ENCODE measurements around the gene KRTAP10-5. TPM values are rescaled to one million over a fixed set of nuclear protein-coding genes. Genes with fewer than 3 reads are reported as not detected.

The KRTAP10-5 gene
- total and polyA plus RNA-seq, 9 of the 15 experiments (the other 6 are each of a cell fraction or from before 2014, with no cell fraction given), result not detected

DNA sequence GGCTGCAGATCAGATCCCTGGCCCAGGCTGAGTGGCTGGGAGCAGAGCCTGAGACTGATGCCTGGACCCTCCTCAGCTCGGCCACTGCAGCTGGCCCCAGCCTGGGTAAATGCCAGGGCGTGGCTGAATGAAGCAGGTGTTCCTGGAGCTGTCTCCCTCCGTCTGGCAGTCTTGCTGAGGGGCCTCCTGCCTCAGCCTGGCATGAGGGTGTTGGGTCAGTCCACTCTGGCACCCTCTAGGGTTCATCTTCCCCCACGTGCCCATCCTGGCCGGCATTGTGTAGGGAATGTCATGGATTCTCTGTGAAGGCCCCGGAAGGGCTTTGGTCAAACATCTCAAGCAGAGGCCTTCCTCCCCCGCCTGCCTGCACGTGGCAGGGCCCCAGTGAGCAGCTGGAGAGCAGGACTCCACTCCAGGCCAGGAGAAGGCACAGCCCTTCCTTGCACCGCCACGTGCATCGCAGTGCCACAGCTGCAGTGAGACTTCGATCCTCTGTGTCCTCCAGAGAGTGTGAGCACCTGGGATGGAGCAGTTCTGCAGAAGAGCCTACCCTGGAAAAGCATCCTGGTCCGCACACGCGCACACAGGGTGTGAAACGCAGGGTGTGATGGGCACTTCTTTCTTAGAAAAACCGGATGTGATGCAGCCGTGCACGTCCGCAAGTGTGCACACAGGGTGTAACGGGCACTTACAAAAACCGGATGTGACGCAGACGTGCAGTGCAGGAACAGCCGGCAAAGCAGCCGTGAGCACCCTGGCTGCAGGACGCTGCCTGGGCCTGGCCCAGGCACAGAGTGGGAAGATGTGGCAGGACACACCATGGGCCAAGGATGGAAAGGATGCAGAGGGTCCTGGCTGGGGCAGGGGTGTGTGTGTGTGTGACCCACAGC is 11.5 kb downstream of the KRTAP10-5 start (continued):
- no peak for TF ChIP-seq PRMT5 (CRISPR knock-in tag; IDR thresholded peaks at IDR 0.05)
- TF ChIP-seq USF2 (CRISPR knock-in tag; IDR thresholded peaks at IDR 0.05), result 0 out of 2 replicates have a peak, but pooled peaks have one; percentile 21
- TF ChIP-seq CREM (IDR thresholded peaks at IDR 0.05; ENCODE audit: low read depth), result peak; percentile 89
- peak; percentile 50; the same call in 1 of the 2 replicates for TF ChIP-seq CREB1 (IDR thresholded peaks at IDR 0.05)
- TF ChIP-seq CREB1 (CRISPR knock-in tag; IDR thresholded peaks at IDR 0.05), result peak; percentile 89
- TF ChIP-seq NRF1 (conservative IDR thresholded peaks at IDR 0.05 in 1 of 2, IDR thresholded peaks at IDR 0.05 in 1 of 2), result peak; percentile 34 to 49; a peak in 2 of 4 replicates
- no peak for TF ChIP-seq ZNF551 (CRISPR knock-in tag; IDR thresholded peaks at IDR 0.05)
- TF ChIP-seq, protein P1, sequence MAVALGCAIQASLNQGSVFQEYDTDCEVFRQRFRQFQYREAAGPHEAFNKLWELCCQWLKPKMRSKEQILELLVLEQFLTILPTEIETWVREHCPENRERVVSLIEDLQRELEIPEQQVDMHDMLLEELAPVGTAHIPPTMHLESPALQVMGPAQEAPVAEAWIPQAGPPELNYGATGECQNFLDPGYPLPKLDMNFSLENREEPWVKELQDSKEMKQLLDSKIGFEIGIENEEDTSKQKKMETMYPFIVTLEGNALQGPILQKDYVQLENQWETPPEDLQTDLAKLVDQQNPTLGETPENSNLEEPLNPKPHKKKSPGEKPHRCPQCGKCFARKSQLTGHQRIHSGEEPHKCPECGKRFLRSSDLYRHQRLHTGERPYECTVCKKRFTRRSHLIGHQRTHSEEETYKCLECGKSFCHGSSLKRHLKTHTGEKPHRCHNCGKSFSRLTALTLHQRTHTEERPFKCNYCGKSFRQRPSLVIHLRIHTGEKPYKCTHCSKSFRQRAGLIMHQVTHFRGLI (CRISPR knock-in tag; IDR thresholded peaks at IDR 0.05), result no peak
- TF ChIP-seq BRD4 (IDR thresholded peaks at IDR 0.05), result no peak
- peak; percentile 86 for TF ChIP-seq GABPA (tag; conservative IDR thresholded peaks at IDR 0.05; ENCODE audit: low read depth)
- TF ChIP-seq, protein P2, sequence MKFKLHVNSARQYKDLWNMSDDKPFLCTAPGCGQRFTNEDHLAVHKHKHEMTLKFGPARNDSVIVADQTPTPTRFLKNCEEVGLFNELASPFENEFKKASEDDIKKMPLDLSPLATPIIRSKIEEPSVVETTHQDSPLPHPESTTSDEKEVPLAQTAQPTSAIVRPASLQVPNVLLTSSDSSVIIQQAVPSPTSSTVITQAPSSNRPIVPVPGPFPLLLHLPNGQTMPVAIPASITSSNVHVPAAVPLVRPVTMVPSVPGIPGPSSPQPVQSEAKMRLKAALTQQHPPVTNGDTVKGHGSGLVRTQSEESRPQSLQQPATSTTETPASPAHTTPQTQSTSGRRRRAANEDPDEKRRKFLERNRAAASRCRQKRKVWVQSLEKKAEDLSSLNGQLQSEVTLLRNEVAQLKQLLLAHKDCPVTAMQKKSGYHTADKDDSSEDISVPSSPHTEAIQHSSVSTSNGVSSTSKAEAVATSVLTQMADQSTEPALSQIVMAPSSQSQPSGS (CRISPR knock-in tag; IDR thresholded peaks at IDR 0.05), result no peak
- peak; percentile 35; the same call in 1 of the 2 replicates for TF ChIP-seq ATF7 (IDR thresholded peaks at IDR 0.05)
- 0 out of 2 replicates have a peak, but pooled peaks have one; percentile 11 for TF ChIP-seq SMAD4 (CRISPR knock-in tag; conservative IDR thresholded peaks at IDR 0.05)
- no peak for TF ChIP-seq PRPF4 (IDR thresholded peaks at IDR 0.05; ENCODE audit: insufficient read depth, low read depth, low read length, poor library complexity, severe bottlenecking)
- TF ChIP-seq, protein P3, sequence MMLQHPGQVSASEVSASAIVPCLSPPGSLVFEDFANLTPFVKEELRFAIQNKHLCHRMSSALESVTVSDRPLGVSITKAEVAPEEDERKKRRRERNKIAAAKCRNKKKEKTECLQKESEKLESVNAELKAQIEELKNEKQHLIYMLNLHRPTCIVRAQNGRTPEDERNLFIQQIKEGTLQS (IDR thresholded peaks at IDR 0.05), result no peak
- TF ChIP-seq, protein P3 (CRISPR knock-in tag; conservative IDR thresholded peaks at IDR 0.05), result no peak
- TF ChIP-seq POLR3G (IDR thresholded peaks at IDR 0.05; ENCODE audit: extremely low read depth, insufficient read length, insufficient replicate concordance), result no peak
- TF ChIP-seq ETV1 (tag; conservative IDR thresholded peaks at IDR 0.05; ENCODE audit: low read depth), result peak; percentile 67
